ENCODE measurements around the gene FADS3.

Gene FADS3

GRCh38 chr11:61864814-61865775 is 26.2 kb downstream of the FADS3 start:
- no peak for TF ChIP-seq CTCF (IDR thresholded peaks at IDR 0.05; ENCODE audit: low read depth, low read length)
- no peak for DNase-seq (ENCODE audit: extremely low read depth, low read depth)

GRCh38 chr11:61863548-61864081 is 27.7 kb downstream of the FADS3 start:
- no peak for TF ChIP-seq CTCF (IDR thresholded peaks at IDR 0.05; ENCODE audit: low read depth, low read length)
- DNase-seq (ENCODE audit: extremely low read depth, low read depth): no peak

GRCh38 chr11:61862714-61863547 is 28.4 kb downstream of the FADS3 start:
- no peak for DNase-seq (ENCODE audit: extremely low read depth, low read depth)
- TF ChIP-seq CTCF (IDR thresholded peaks at IDR 0.05; ENCODE audit: low read depth, low read length): no peak

- DNase-seq (ENCODE audit: extremely low read depth, low read depth): no peak
- TF ChIP-seq CTCF (IDR thresholded peaks at IDR 0.05; ENCODE audit: low read depth, low read length): no peak
These were observed 29.7 kb downstream of the FADS3 start for GRCh38 chr11:61861634-61862033.

- no peak for DNase-seq (ENCODE audit: extremely low read depth, low read depth)
- no peak for TF ChIP-seq CTCF (IDR thresholded peaks at IDR 0.05; ENCODE audit: low read depth, low read length)
These were observed 31.1 kb downstream of the FADS3 start for GRCh38 chr11:61860054-61860903.

GRCh38 chr11:61855939-61856680 is 35.2 kb downstream of the FADS3 start:
- DNase-seq (ENCODE audit: extremely low read depth, low read depth): no peak
- no peak for TF ChIP-seq CTCF (IDR thresholded peaks at IDR 0.05; ENCODE audit: low read depth, low read length)
